Daoy (cell line): Measurements from ENCODE around the gene STARD13. TPM values are rescaled to one million over a fixed set of nuclear protein-coding genes. Genes with fewer than 3 reads are reported as not detected.

Experiments
- DNase-seq: peaks from one replicate; pipeline ENCODE4 v3.0.0-alpha.2; 2015; ENCODE audit warnings: low read depth
- total RNA-seq: library from RNA; depleted of rRNA; stranded (reverse); fragments of >200 nt; shearing (Covaris generic); gene quantifications from 2 replicates; pipeline ENCODE4 v1.2.3, GENCODE V29; 2014

STARD13 gene
- total RNA-seq, 1 experiment from 2014 or later, result 7.0 TPM

DNA sequence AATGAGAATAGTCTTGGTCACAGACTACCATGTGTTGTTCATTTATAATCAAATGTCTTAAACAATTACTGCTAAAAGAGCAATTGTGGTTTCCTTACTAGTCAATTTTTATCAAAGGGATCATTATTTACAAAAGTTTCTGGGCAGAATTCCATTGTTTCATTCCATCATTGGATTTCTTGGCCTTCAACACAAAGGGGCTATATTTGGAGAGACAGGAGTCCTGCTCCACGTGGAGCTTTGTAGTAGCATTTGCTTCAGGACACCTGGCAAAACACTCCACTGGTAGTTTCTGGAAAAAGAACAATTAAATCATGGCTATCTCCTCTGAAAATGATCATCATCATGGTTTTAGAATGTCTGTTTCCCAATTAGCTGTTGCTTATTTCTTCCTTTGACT lies 22.3 kb upstream of the STARD13 start:
- DNase-seq, result no peak

DNA sequence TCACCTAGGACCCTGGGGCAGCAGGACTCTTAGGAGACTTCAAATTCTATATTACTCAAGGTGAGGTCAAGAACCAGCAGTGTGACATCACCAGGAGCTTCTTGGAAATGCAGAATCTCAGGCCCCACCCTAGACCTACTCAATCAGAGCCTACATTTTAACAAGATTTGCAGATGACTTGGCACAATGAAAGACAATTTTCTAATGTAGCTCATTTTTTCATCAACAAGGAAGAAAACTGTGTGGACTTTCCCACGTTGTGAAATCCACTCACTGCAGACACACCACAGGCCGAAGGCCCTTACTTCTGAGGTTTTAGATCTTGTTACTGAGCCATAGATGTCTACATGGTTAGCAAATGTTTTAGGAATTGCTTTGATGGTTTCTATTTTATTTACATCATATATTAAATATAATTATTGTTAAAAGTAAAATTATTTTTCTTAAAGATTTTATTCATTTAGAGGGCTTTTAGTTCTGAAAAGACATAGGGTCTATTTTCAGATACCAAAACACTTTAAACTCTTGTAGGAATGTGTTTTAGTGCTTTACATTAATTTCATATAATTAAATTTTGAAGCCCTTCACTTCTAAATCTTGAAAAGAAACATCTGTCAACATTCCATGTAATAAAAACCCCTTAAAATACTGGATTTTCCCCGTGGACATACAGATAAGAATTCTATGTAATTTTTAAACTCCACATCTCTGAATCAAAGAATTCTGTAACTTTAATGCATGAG lies 18.5 kb upstream of the STARD13 start:
- DNase-seq, result no peak

DNA sequence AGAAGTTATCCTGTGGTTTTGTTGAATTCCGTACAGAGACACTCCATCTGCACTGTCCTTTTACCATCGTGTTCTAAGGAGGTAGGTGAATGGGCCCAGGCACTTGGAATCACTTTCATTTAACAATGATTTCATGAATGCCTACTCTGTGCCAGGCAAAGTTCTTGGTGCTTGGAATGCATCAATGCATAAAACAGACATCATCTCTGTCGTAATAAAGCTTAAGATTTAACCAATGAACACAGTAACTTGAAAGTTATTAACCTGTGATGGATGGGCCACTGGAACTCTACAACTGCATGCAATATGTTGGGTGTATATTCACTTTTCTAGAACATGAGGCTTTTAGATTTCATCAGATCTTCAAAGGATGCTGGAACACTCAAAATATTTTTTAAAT lies 14.1 kb upstream of the STARD13 start:
- no peak for DNase-seq

DNA sequence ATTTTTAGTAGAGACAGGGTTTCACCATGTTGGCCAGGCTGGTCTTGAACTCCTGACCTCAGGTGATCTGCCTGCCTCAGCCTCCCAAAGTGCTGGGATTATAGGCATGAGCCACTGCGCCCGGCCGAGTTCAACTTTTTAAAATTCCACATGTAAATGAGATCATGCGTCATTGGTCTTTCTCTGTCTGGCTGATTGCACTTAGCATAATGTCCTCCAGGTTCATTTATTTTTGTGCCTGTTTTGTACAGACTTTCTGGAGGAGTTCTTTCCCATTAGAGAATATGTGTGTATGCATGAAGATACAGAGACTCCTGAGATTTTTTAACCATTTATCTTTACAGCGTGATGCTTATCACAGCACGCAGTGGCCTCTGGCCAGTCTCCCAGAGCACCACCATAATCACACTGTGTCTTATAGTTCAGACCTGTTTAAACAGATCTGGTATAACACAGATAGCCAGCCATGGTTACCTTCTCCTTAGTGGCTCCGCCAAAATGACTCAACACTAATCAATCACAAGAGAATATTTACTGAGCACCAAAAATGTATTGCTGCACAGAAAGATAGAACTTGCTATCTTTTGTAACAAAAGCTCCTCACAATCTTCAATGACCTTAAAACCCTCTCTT lies 11.4 kb upstream of the STARD13 start:
- DNase-seq, result no peak

DNA sequence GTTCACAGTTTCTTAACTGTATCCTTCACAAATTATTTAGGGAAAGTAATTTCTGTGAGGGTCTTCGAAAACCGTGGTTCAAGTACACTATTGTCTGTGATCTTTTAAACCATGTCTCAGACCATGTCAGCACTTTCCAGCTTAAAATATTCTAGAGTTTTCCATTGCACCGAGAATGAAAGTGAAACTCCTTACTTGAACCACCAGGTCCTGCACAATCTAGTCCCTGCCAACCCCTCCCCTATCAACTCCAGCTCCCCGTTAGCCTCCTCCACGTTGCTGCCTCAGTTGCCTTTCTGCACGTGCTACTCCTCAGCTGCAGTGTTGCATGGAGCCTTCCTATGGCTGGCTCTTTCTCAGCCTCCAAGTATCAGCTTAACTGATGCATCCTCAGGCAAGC lies 7.2 kb upstream of the STARD13 start:
- no peak for DNase-seq

DNA sequence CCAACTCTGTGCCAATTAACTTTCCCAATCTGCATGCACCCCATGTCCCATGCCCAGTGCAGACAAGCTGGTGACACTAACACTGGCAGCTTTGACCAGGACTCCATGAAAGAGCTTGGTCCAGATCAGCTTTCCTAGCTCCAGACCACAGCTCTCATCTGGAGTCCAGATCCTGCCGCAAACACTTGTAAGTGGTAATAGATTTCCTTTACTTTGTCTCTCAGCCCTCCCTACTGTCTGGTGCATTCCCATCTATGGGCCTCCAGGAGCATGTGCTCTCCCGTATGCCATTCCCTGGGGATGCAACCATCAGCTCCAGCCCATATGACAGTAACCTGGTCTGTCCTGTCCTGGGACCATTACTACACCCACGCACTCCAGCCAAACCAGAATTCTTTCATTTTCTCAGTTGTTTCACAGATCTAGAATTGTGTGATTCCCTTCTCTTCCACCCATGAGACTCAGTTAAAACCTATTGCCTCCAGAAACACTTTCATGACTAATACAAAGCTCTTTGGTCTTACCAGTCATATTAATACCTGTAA lies 4.9 kb upstream of the STARD13 start:
- DNase-seq, result no peak

DNA sequence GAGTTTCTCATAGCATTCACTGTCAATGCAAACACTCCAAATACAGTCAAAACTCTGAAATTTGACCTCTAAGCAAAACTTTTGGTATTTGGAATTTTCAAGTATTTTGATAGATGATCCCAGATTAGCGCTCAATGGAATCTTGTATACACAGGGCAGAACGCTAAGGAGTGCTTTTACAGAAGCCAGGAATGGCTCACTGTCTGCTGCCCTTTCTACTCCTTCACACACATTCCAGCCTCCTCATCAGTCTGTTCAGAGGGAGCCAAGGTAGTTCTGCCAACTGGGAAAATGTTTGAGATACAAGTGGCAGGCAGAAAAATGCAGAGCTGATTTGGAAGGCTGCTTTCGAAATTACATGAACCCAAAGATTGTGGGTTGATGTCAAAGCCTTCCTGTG lies 4.4 kb upstream of the STARD13 start:
- no peak for DNase-seq

DNA sequence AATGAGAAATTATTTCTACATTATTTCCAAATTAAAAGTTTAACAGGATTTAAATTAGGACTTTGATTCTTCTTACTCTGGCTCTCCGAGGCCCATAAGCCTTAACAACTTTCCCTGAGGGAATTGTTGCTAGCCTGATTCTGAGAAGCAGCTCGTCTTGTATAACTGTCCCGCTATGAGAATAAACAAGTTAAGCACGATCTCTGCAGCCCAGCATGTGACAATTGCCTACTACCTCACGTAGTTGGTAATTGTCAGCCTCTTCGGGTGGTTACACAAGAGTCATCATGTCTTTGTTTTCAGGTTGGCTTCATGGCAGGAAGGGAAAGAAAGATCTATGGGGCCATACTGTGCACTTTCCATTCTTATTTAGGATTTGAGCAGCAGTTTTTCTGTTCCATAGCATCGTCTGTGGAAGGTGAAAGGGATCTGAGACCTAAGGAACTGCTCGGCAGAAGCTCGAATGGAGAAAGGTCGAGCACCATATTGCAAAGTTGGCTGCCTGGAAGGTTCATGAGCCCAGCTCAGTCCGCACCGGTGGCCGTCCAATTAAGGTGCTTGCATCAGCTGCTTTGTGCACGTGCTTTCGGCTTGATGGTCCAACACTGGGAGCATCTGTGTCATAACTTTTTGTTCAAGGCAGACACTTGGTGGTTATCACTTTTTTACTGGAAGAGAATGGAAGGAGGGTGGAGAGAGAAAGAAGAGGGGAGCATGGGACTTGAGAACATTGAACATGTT lies 1.8 kb upstream of the STARD13 start:
- no peak for DNase-seq

DNA sequence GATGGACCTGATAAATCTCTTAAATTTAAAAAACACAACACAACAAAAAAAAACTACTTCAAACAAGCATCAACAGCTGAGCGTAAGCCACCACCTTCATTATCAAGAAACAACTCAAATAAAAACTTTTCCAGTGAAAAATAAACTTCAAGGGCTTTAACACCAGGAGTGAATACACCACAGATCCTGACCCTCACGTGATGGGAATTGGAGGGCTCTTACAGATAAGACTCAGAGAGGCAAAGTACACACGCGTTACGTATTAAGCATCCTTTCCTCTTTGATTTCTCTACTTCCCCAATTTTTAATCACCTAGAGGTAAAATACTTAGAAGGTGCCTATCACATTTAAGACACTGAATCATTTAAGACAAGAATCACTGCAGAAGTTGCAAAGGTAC lies 573 bp upstream of the STARD13 start:
- no peak for DNase-seq

DNA sequence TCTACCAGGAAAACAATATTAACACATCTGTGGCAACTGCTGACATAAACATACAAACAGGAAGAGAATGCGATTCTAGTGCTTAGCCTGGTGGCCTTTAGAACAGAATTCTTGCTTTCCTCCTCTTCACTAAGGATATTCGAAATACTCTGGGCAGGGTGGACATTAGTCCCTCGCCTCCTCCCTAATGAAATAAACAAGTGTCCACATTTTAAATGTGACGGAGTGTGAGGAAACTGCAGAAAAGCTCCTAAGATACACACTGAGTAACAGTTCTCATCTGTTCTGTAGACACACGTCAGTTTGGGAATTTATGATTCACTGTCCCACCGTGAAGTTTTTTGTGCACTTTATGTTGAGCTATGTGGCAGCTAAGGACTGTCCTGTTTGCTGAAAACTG lies 639 bp downstream of the STARD13 start:
- no peak for DNase-seq

DNA sequence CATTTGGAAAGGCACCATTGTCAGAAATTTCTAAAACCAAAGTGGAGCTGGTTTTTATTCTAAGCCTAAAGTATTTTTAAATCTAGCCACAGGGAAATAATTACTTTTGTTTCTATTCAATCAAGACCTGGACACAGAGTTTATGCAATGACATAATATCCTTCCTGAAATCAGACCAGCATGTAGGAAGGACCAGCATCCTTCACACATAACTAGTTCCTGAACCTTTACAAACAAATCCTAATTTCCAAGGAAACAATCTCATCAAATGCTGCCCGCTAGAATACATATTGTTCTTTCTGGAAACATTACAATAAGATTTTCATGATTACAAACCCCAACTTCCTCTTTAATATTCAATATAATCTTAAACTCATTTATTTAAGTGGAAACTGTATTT lies 1.5 kb downstream of the STARD13 start:
- DNase-seq, result no peak

DNA sequence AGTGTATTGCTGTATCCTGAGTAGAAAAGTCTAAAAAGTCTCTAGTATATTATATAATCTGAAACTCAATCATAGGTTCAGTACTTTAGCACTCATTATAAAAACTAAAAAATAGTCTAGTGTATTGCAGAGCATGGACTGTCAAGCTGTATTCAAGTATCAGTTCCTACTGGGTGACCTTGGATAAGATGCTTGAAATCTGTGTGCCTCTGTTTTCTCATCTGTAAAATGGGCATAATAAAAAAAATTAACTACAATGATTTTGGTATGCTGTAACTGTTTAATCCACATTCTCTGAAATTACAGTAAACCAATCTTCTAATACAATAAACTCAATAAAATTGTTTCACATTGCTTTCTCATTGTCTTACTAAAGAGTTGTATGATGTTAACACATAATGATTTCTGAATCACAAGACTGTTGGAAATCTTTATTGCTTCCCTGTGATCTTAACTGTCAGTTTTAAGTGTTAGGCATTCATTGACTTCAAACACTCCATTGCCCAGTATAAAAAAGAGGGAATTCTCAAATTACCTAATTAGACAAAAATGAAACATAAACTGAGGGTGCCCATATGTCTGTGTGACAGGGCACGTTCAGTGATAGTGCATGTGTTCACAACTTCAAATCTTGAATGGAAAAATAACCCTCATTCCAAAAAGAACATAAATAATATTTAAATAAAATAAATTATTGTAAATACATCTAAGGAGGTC lies 2.2 kb downstream of the STARD13 start:
- DNase-seq, result no peak

DNA sequence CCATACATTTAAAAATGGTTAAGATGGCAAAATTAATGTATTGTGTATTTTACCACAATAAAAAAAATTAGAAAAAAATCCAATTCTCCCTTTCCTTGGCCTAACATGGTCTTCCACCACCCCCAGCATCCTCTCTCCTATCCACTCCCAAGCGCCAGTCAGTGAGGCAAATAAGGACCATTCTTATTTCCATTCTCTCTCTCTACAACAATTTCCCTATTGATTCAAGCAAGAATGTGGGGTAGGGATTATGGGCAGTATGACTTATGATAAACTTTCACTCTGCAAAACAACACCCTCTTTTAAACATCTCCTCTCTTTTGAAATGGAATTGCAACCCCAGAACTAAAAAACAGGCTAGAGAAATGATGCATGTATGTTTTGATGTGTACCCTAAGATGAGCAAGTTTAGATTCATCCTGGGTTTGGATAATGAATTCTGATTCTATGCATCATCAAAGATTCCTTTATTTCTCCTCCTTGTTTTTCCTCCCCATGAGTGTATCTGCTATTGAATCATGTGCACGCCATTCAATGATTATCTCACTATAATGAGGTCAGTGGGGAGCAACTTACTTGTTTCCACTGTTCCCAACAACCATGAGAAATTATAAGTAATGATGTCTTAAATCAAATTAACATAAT lies 3.5 kb downstream of the STARD13 start:
- DNase-seq, result no peak

DNA sequence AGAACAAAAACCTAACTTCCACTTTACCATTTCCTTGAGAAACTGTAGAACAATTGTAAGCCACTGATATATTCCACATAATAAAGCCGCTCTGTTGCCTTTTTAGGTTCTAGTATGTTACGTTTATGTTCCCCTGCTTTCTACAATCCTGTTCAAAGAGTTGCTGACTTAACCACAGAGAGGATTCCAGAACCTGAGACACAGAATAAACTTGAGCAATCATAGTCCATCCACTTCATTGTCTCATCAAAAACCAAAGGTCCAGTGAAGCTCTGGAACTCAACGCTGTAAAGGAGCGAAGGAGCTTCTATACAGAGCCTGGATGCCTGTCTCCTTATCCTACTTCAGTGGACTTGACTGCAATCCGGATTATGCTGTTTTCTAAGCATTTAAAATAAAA lies 4.6 kb downstream of the STARD13 start:
- no peak for DNase-seq

DNA sequence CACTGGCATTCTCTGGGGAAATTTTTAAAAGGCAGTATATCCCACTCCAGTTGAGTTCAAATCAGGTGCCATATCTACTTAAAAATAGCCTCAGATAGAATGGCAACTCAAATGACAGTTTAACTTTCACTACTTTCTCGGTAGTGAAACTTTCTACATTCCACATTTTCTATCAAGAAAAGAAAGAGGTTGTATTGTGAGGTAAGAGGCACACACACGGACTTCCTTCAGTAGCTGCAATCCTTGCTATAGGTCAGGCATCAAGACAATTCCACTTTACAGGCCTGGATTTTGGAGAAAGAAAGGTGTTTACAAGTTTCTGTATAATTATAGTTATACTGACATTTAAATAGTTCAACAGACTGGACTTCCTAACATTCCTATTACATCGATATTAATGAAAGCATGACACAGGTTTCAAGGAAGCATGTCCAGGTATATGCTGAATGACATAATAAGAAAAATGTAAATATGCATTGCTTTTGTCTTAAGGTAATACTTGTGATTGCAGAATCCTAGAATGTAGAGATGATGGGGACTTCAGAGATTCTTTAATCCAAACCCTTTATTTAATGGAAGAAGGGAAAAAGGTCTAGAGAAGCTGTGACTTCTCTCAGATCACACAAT lies 5.2 kb downstream of the STARD13 start:
- DNase-seq, result no peak

DNA sequence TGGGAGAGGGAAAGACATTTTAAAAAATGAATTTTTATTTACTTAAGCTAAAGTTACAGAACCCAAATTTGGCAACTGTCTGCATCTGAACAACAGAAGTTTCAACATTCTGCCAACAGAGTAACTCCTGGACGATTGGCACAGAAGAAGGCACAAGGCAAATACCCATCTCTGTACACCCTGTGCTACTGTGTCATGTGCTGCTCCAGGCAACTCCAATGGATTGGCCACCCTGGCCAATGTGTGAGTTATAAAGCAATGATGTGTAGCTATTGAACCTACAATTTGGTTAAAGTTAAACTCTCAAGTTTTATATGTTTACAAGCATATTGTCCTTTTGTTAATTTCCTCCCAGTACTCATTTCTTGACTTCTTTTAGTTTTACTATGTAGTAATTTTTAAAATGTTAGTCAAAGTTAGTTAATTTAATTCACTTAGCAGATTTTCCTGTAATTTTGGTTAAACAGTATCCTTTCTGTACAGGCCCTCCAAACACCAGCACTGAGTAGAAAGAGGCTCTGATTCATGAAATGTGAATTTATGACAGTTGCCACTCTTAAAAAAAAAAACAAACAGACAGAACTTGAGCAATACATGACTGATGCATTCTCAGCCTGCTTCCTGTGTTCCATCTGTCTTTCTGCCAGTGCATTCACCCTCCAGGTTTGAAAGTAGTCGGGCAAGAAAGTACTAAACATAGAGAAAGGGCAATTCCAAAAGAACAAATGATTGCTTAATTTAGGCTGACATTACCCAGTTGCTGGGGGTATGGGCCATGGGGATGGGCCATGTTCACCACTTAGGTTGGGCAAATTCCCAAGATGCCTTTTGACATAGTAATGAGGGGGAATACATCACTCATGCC lies 5.9 kb downstream of the STARD13 start:
- peak; percentile 81 for DNase-seq

DNA sequence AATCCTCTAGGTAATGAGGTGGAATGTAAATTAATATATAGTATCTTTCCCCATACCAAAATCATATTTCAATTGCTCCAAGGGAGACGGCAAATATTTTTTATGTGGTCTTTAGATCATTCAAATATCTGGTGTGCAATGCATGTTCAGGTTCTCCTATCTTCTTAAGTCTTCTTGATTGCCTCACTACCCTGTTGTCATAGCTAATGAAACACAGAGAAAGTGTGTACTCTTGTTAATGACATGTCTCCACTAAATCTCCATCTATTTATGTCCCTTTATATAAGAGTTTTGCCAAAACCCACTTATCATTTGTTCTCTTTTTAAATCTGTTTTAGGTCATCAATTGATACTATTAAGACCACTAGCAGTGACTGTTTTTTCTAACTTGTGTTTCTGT lies 6.6 kb downstream of the STARD13 start:
- DNase-seq, result no peak

DNA sequence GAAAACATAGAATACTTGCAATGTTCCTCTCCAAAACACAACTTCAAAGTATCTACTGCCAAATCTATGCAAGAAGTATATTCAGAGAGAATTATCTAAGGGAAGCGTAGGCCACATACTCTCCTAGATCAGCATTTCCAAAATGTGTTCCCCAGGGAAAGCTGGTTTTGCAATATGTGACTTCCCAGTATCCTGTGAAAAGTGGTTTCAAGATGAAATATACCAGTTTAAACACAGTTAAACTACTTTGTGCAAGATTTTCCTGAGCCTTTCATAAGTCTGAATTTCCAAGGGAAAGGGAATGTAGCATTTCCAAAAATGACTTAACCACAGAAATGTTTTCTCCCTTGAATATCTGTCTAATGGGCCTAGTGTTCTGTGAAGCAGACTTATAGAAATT lies 7.6 kb downstream of the STARD13 start:
- DNase-seq, result no peak

DNA sequence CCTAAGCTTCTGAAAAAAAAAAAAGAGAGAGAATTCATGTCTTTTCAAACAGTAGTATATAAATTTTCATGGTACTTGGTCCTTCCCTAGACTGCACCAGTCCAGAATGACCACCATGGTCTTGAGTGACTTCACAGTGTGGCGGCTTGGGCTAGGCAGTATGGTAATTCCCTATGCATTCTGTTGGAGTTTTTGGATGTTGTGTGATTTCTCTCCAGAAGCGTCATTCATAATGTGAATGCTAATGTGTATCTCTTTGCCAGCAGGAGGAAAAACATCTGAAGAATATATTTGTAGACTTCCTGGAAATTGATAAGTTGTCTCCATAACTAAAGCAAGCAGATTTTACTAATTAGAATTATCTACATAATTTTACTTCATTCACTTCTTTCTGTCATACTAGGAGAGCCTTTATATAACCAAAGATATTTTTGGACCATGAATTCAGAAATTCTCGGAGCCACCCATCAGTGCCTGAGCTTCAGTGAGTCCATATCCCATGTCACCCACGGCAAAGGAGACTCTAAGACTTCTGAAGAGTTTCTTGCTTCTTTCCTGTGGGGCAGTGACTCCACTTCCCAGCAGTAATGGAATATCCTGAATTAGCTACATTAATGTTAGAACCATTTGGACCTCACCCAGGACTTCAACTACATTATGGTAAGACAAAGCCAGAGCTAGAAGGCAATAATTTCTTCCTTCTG lies 8.4 kb downstream of the STARD13 start:
- DNase-seq, result no peak

DNA sequence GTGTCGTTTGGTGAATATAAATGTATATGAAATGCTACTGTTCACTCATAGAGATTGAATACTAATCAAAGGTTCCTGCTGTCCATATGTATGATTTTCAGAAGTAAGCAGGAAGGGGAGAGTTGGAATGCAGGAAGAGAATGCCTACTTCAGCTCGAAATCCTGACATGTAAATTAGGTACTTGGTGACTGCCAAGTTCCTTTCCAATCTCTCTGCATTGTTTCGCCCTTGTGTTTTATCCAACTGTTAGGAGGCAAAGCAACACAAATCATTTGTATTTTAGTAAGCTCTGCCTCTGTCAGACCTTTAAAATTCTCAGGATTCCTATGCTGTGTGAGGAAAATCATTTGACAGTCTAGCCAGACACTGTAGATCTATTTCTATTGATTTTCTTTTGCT lies 9.0 kb downstream of the STARD13 start:
- DNase-seq, result no peak
